PC-3 (cell line): ENCODE measurements around the gene PLIN4. TPM values are rescaled to one million over a fixed set of nuclear protein-coding genes. Genes with fewer than 3 reads are reported as not detected.

Source experiments
- ATAC-seq: fragments of 200-7000 bp; cut with Tn5 transposase; 2 replicates; pipeline ENCODE4 v1.9.1; 2020; ENCODE audit warnings: mild to moderate bottlenecking, moderate library complexity
- BruUV-seq: library from RNA; stranded (reverse); fragments of 400-500 nt; replicated peaks from 2 replicates; lab custom pipeline; 2021; lab: Mats Ljungman, UMichigan
- CTCF ChIA-PET: fragments of 300-600 bp; sonication (Branson Sonifier 250); formaldehyde crosslinking; loops from one replicate; lab custom pipeline; 2022; ENCODE audit warnings: antibody characterized with exemption; lab: Charles Lee
- POLR2A ChIA-PET: fragments of 300-600 bp; sonication (Branson Sonifier 250); formaldehyde crosslinking; loops from one replicate; lab custom pipeline; 2022; ENCODE audit warnings: antibody characterized with exemption; ENCODE audit not compliant: unreplicated experiment; lab: Charles Lee
- DNase-seq: peaks from one replicate; pipeline ENCODE4 v3.0.0-alpha.2; 2015
- H2AFZ ChIP-seq: fragments of 300-600 bp; sonication (generic); 2 replicates; pipeline ENCODE4 v1.6.0; 2016; ENCODE audit warnings: antibody characterized with exemption, low read length
- H3F3A ChIP-seq: fragments of 300-600 bp; sonication (generic); one replicate; pipeline ENCODE4 v1.6.0; 2017; ENCODE audit warnings: antibody characterized with exemption, low read length, control low read depth, mild to moderate bottlenecking; ENCODE audit not compliant: unreplicated experiment
- H3K27ac ChIP-seq: fragments of 300-600 bp; sonication (generic); 2 replicates; pipeline ENCODE4 v1.5.1; 2016; ENCODE audit warnings: mild to moderate bottlenecking, low read length
- H3K27me3 ChIP-seq: fragments of 300-600 bp; sonication (generic); 2 replicates; pipeline ENCODE4 v1.6.1; 2016; ENCODE audit warnings: low read length, mixed read lengths
- H3K36me3 ChIP-seq: fragments of 300-600 bp; sonication (generic); 2 replicates; pipeline ENCODE4 v1.6.1; 2016; ENCODE audit warnings: low read depth, mixed run types, low read length, mixed read lengths
- H3K4me1 ChIP-seq: fragments of 300-600 bp; sonication (generic); 2 replicates; pipeline ENCODE4 v1.5.1; 2016; ENCODE audit warnings: low read length; ENCODE audit not compliant: insufficient read depth
- H3K4me2 ChIP-seq: fragments of 300-600 bp; sonication (generic); 2 replicates; pipeline ENCODE4 v1.6.0; 2016; ENCODE audit warnings: low read length
- H3K4me3 ChIP-seq: fragments of 300-600 bp; sonication (generic); 2 replicates; pipeline ENCODE4 v1.5.1; 2016; ENCODE audit warnings: mild to moderate bottlenecking, low read length, mixed read lengths
- H3K79me2 ChIP-seq: fragments of 300-600 bp; sonication (generic); 2 replicates; pipeline ENCODE4 v1.6.1; 2017; ENCODE audit warnings: low read length, mixed read lengths
- H3K9ac ChIP-seq: fragments of 300-600 bp; sonication (generic); 2 replicates; pipeline ENCODE4 v1.6.0; 2016; ENCODE audit warnings: mild to moderate bottlenecking, low read length
- H3K9me2 ChIP-seq: fragments of 300-600 bp; sonication (generic); replicated peaks from 2 replicates; pipeline ENCODE4 v1.6.1; 2016; ENCODE audit warnings: mixed run types, low read length, mixed read lengths
- H3K9me3 ChIP-seq: fragments of 300-600 bp; sonication (generic); 2 replicates; pipeline ENCODE4 v1.6.1; 2016; ENCODE audit warnings: low read length, mixed read lengths
- H4K20me1 ChIP-seq: fragments of 300-600 bp; sonication (generic); 2 replicates; pipeline ENCODE4 v1.6.1; 2016; ENCODE audit warnings: low read length, mixed read lengths
- EZH2 ChIP-seq: fragments of 300-600 bp; sonication (generic); IDR thresholded peaks from one replicate; pipeline ENCODE4 v1.6.1; 2017; ENCODE audit warnings: antibody characterized with exemption, mild to moderate bottlenecking, low read length; ENCODE audit not compliant: unreplicated experiment
- EZH2phosphoT487 ChIP-seq: fragments of 300-600 bp; sonication (generic); IDR thresholded peaks from 2 replicates; pipeline ENCODE4 v1.6.1; 2018; ENCODE audit warnings: mild to moderate bottlenecking, antibody characterized with exemption, low read length, borderline replicate concordance
- intact Hi-C: fragments of 100-400 bp; cut with micrococcal nuclease; formaldehyde crosslinking; loops from 2 replicates; pipeline ENCODE4 v1.9.0; 2023
- total RNA-seq: library from RNA; depleted of rRNA; stranded (reverse); fragments of >200 nt; gene quantifications from 2 replicates; pipeline ENCODE4 v1.2.3, GENCODE V29; 2014
- TF ChIP-seq, protein P1 (sequence below): fragments of 300-600 bp; sonication (generic); conservative IDR thresholded peaks from 2 replicates; pipeline ENCODE4 v1.5.1; 2017; ENCODE audit warnings: antibody characterized with exemption, low read depth, mild to moderate bottlenecking, low read length

PLIN4 gene
- total RNA-seq, 1 experiment from 2014 or later, result 9.1 TPM

DNA sequence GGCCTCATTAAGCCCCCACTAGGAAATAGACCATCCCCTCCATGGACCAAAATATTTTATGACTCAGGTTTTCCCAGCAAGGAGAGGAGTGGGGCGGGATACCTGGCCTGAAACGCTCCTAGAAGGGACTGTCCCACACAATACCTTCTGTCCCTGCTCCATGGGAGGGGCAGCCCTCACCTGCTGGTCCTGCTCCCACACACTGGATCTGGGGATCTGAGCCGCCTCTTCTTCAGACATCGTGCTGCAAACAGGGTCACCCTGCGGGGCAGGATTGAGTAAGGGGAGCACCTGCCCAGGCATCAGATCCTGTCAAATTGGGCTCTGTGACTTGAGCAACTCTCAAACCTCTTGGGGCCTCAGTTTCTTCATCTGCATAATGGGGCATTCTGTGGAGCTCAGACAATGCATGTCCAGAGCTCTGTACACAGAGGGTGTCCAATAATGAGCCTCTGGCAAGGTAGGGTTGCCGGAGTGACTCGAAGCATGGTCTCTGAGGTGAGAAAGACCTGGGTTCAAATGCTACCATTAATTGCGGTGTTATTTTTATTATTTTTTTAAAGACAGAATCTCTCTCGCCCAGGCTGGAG, 15.6 kb upstream of the PLIN4 start:
- no peak for ATAC-seq
- no peak overlapping the region for H2AFZ ChIP-seq
- ChIA-PET CTCF (no interaction called here), POLR2A (no interaction called here)
- H3K4me1 ChIP-seq, result peaks cover 24% of the 10 kb centered on the region
- no peaks in the 10 kb centered on the region for H4K20me1 ChIP-seq
- no peak overlapping the region for H3K4me2 ChIP-seq
- no peaks in the 10 kb centered on the region for H3K79me2 ChIP-seq
- intact Hi-C loops, result no loop called here
- H3K9me2 ChIP-seq, result no peaks in the 10 kb centered on the region
- no peaks in the 10 kb centered on the region for H3K27me3 ChIP-seq
- H3K36me3 ChIP-seq, result no peaks in the 10 kb centered on the region
- no peak overlapping the region for H3K9ac ChIP-seq
- TF ChIP-seq, protein P1, sequence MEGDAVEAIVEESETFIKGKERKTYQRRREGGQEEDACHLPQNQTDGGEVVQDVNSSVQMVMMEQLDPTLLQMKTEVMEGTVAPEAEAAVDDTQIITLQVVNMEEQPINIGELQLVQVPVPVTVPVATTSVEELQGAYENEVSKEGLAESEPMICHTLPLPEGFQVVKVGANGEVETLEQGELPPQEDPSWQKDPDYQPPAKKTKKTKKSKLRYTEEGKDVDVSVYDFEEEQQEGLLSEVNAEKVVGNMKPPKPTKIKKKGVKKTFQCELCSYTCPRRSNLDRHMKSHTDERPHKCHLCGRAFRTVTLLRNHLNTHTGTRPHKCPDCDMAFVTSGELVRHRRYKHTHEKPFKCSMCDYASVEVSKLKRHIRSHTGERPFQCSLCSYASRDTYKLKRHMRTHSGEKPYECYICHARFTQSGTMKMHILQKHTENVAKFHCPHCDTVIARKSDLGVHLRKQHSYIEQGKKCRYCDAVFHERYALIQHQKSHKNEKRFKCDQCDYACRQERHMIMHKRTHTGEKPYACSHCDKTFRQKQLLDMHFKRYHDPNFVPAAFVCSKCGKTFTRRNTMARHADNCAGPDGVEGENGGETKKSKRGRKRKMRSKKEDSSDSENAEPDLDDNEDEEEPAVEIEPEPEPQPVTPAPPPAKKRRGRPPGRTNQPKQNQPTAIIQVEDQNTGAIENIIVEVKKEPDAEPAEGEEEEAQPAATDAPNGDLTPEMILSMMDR, result no peak
- no peak for TF ChIP-seq EZH2
- no peak for TF ChIP-seq EZH2phosphoT487
- H3K27ac ChIP-seq, result no peak overlapping the region
- DNase-seq, result no peak
- BruUV-seq, result no TSS peak
- no peaks in the 10 kb centered on the region for H3F3A ChIP-seq
- H3K4me3 ChIP-seq, result no peak overlapping the region
- no peaks in the 10 kb centered on the region for H3K9me3 ChIP-seq

DNA sequence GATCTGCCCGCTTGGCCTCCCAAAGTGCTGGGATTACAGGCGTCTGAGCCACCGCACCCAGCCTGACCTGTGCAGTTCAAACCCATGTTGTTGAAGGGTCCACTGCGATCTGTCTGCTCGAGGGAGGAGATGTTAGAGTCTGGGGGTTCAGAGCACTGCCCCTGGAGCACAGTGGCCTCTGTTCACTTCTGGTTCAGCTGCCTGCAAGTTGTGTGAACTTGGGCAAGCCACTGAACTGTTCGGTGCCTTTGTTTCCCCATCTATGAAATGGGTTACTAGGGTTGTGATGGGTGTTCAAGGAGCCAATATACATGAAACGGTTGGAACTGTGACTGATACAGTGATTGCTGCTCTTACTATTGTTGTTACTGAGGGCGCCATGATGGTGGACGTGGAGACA, 15.0 kb upstream of the PLIN4 start:
- no peak for ATAC-seq
- BruUV-seq, result no TSS peak

More for the DNA sequence above, 15.0 kb upstream of the PLIN4 start:
- H2AFZ ChIP-seq, result no peak overlapping the region
- no peak overlapping the region for H3K9ac ChIP-seq
- POLR2A ChIA-PET, result no interaction called here
- no peaks in the 10 kb centered on the region for H3F3A ChIP-seq
- H3K27ac ChIP-seq, result no peak overlapping the region
- intact Hi-C loops, result no loop called here
- H3K4me3 ChIP-seq, result no peak overlapping the region
- H3K4me2 ChIP-seq, result no peak overlapping the region
- TF ChIP-seq EZH2 (no peak), EZH2phosphoT487 (no peak)
- TF ChIP-seq, protein P1, result no peak
- H3K27me3 ChIP-seq, result no peaks in the 10 kb centered on the region
- H3K9me3 ChIP-seq, result no peaks in the 10 kb centered on the region
- no peaks in the 10 kb centered on the region for H4K20me1 ChIP-seq
- no peaks in the 10 kb centered on the region for H3K36me3 ChIP-seq
- no peak for DNase-seq
- H3K79me2 ChIP-seq, result no peaks in the 10 kb centered on the region
- peaks cover 24% of the 10 kb centered on the region for H3K4me1 ChIP-seq
- CTCF ChIA-PET, result no interaction called here
- no peaks in the 10 kb centered on the region for H3K9me2 ChIP-seq
